Activated CD8-positive, alpha-beta memory T cell treated with anti-CD3 and anti-CD28 coated beads for 4 hours (primary cell): ENCODE measurements around the gene VPS52.
"Not testable (repeated sequence)": the region's sequence is repeated elsewhere in the genome, so short reads cannot be mapped to it uniquely, and the experiment has no call there.

ENCODE experiments used
- DNase-seq, 2 donors: peaks; one replicate each; pipeline ENCODE4 v3.0.0-alpha.2; 2020; ENCODE audit warnings: low read depth in 2 of 2

VPS52 gene

DNA sequence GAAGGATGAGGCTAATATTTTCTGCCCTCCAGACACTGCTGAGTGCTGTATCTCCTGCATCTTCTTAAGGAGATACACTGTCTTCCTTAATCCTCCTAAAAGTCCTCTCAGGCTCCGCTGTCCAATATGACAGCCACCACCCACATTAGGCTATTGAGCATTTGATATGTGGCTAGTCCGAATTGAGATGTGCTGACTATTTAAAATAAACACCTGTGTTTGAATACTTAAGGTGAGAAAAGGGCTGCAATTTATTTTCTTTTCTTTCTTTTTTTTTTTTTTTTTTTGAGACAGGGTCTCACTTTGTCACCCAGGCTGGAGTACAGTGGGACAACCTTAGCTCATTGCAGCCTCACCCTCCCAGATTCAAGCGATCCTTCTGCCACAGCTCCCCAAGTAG lies 30.2 kb upstream of the VPS52 start:
- DNase-seq = no peak

DNA sequence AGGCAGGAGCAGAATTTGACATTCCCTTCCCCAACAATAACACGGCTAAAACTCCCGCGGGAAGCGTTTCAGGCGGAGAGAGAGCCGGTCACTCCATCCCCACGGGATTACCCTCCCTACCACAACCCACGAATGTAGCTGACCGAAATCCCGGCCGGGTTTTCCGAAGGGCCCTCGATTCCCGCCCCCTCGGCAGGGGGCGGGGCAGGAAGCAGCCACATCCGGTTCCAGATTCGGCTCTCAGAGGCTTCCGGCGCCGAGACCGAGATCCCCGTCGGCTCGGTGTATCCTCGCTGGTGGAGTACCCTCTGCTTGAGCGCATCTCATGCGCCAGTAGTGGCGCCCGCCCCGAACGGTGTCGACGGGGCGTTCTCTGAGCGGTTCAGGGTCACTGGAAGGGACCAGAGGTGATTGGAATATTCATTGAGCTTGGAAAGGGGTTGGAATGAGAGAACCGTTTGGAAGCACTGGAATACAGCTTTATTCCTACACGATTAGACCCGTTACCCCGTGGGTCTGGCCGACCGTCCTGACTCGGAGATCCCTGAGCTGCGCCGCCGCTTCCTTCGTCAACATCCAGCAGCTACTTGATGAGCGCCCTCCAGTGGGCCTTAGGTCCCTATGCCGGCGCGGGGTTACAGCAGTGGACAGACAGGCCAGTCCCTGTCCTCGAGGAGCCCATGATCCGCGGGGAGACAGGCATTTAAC lies 27.7 kb upstream of the VPS52 start:
- peak; percentile 87 to 90 for DNase-seq

DNA sequence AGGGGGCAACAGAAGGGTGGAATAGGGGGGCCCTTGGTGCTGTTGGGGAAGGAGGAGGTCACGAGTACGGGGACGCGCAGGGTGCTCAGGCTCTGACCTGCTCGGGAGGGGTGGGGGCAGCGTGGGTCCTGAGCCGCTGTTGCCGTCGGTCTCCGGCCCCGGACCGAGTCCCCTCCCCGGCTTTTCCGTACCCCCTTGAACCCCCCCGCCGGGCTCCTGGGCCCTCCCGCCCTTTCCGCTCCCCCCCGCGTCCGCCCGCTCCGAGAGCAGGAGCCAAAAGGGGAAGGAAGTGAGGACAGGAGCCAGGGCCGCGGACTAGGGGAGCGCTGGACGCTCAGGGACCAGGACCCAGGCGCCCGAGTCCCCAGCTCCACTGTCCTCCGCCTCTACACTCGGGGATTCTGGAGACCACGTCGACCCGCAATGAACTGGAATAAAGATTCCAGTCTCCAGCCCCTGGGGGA lies 27.1 kb upstream of the VPS52 start, which contains the start of gene RGL2:
RGL2 (minus strand) TSS at position 170 of the 464 bp plus-strand sequence. CDS start 332 bp downstream, outside the sequence.
- peak in 1 of 2 donors; percentile 39 for DNase-seq

DNA sequence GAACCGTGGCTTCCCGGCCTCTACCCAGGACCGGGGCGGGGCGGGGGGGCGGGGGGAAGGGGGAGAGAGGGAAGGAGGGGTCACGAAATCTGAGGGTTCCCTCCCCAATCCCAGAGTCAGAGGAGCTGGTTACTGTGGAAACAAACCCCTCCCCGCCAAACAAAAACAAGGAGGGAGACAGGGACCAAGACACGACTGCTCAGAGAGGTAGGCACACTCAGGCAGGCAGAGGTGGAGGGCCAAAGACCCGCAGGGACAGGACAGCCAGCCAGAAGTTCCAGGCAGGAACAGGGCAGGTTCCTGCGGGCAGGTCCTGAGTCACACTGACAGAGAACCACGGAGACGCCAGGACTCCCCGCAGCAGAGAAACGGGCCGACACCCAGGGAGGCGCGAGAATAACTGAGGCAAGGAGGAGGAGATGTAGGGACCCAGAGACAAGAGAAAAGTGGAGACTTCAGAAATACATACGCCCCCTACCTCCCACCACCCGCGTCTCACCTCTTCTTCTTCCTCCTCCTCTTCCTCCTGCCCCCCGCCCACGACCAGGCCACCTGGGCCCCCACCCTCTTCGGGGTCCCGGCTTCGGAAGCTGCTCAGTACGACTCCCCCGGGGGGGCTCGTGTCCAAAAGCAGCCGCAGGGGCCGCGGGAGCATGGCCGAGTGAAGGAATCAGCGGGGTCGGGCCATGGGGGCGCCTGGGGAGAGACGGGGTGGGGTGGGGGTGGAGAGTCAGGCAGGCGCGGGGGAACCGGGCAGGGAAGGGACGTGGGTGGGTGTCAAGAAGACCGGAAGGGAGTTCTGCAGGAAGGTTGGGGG lies 26.5 kb upstream of the VPS52 start:
- DNase-seq = no peak

DNA sequence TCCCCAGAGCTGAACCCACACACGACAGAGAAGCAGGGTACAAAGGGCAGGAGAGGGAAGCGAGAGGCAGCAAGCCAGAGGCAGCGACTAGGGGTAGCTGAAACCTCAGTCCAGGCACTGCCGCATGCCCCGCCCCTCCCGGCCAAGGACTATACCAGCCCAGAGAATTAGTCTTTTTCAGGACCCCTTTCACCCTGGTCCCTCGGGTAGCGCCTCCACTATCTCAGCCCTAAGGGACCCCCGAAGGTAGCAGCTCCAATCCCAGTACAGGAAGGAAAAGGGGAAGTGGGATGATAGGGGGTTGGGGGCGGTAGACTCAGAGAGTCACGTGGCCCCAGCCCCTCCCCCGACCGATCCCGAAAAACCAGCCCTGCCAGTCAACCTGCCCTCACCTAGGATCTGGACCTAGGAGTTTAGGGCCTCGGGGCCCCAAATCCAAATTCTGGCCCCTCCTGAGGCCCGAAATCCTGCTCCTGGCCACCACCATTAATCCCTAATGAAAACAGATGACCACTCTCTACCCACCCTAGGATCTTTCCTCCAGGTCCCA lies 25.8 kb upstream of the VPS52 start:
- no peak for DNase-seq

DNA sequence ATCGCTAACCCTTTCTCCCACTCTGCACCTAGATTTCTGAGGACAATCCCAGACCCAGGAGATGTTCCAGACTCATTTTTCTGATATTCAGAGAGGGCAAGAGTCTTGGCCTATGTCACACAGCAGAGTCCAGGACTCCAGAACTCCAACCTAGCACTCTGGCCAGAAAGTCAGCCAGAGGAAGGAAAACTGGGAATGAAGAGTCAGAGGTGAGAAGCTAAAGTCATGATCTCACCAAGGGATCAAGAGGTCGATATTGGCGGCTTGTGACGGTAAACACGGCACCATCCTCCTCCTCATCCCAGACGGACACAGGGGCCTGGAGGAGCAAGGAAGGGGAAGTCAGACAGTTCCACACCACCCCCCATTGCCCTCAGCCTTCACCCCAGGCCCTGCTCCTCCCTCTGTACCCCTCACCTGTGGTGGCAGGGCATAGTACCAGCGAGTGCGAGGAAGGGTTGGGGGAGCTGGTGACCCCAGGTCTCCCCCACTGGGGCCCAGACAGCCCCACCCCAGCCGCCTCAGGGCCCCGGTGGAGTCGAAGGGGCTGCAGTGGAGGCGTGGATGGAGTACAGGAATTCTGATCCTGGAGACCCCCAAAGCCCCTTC lies 25.2 kb upstream of the VPS52 start:
- no peak for DNase-seq

DNA sequence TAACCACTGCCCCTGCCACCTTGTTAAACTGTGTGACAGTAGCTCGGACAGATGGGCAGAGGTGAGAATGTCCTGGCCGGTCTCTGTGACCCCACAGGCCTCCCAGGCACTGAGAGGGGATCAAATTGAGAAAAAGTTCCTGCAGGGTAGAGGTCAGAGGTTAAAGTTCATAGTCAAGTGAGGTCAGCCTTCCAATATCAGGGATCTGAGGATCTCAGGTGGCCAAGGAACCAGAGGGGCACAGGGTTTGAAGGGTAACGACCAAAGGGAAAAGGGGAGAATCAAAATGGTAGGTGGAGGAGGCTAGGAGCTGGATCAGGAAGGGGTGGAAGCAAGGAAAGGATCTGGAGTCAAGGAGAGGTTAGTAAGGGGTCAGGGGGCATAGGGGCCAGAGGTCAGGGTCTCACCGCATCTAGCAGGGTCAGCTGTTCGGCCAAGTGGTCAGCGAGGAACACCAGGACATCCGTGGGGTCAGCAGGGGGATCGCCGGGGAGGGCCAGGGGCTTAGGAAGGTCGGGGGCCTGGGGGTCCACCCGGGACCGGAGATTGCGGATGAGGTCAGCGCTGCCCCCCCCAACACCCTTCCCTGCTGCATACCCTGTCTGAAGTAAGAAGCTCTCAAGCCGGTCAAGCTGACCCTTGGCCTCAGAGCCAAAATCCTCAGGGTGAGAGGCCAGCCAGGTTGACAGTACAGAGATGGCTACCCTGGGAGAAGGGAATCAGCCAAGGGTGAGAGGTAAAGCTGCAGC lies 24.1 kb upstream of the VPS52 start:
- DNase-seq = no peak

DNA sequence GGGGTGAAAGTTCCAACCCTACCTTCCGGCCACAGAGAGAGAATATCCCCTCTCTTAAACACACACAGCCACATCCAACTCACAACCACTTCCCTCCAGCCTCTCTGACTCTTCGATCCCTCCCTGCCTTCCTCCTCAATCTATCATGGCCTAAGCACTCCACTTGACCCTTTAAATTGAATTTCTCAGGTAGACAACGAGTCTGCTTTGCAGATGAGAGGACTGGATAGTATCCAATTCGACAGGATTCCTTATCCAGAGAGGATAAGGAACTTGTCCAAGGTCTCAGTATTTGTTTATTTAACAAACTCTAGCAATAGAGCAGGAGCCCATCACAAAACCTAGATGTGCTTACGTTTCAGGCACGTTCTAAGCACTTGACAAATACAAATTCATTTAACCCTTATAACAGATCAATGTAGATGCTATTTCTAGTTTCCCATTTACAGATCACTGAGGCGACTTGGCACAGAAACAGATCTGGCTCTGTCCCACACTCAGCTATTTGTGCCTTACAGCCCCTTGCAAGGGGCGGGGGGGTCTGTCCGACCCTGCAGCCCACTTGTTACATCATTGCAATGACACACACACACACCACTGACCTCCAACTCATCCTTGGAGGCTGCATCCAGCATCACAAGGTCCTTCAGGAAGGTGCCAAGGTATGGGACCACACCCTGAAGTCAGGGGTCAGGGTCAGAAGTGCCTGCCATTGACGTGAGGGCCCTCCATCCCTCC lies 22.6 kb upstream of the VPS52 start:
- no peak for DNase-seq

DNA sequence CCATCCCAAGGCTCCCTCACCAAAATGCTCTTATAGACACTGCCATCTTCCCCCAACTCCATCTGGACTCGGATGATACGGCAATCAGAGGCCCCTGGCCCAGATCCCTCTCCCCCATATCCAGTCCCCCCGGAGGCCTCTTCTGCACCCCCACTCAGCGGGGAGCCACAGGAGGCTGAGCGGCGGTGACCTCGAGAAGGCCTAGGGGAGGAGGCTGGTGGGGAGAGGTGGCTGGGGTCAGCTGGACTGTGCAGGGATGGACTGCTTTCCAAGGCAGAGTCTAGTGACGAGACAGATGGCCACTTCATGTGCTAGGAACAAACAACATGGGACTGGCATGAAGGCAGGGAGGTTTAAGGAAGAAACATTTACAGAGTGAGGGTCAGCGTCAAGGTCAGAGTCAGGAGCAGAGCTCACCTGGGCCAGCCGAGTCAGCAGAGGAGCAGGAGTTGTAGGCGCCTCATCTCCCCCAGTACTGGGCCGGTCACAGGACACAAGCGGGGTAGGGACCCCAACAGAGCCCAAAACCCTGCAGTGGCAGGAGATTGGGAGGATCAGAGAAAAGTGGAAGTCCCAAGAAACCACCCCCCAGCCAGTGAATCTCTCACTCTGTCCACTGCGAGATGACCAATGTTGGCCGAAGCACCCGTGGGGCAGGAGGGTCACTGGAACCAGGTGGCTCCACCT lies 21.5 kb upstream of the VPS52 start:
- DNase-seq = no peak

DNA sequence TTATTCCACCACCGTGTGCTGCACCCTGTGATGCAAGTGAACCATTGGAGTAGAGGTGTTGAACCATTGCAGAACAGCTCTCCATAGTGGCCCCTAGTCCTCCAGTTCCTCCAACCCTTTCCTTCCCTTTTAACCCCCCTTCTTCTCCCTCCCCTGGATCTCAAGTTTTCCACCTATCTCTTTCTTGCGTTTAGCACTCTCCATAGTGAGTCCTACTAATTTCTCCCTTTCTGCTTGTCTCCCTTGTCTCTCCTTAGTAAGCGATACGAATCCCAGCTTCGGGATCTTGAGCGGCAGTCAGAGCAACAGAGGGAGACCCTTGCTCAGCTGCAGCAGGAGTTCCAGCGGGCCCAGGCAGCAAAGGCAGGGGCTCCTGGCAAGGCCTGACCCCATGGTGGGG lies 18.8 kb upstream of the VPS52 start:
- no peak for DNase-seq

DNA sequence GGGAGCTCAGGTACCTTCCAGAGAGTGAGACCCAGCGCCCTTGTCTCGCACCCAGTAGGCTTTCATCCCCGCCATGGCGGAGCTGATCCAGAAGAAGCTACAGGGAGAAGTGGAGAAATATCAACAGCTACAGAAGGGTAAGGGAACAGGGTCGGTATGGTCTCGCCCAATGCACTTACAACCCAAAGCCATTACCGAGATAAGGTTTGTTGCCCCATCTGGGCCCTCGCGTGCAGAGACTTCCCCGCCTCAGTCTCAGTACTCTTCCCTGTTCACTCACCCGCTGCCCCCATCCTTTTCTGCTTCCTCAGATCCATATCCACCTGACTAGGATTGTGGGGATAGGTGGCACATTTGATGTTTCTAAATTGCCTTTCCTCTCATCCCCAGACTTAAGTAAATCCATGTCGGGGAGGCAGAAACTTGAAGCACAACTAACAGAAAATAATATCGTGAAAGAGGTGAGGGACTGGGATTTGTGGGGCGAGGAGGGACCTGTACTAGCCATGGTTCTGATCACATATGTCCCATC lies 18.2 kb upstream of the VPS52 start:
- DNase-seq = no peak

DNA sequence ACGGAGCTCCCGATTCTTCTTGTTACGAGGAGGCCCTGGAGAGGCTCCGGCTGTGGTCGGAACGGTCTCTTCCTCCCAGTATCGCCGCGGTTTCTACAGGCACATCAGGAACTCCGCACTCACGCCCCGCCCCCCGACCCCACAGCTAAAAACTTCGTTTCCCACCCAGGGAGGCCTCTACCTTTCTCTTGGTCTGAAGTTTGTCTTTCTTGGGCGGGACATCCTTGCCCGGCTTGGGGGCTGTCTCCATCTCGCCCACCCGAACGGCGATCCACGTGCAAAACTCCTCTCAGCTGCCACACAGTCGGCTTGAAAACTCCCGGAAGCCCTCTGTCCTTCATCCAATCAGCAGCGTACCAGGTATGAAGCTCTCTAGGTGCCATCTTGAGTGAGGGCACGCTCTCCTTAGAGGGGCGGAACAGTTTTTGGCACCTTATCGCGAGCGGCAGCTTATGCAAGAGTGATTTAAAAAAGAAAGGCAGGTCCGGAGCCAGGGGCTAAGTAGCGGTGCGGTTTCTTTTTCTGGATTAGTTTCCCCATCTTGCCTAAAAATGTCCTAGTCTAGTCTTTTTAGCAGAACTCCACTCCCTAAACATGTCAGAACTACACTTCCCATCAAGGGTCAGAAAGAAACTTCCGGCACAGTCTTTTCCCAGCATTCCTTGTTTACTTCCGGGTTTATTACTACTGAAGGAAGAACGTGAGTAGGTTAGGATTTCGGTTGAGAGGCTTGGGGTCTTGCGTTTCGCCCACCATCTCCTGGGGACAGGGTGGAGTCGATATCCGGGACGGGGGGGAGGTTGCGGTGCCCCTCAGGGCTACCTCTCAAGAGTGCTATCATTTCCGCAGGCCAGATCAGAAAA lies 17.5 kb upstream of the VPS52 start, which contains the start of the genes PFDN6 and WDR46:
PFDN6 (plus strand) TSS at position 681 of the 863 bp plus-strand sequence. CDS start 256 bp downstream, outside the sequence.
WDR46 (minus strand) TSS at position 319 of the 863 bp plus-strand sequence; CDS start at position 250, 69 bp downstream.
- peak; percentile 61 to 75 for DNase-seq

DNA sequence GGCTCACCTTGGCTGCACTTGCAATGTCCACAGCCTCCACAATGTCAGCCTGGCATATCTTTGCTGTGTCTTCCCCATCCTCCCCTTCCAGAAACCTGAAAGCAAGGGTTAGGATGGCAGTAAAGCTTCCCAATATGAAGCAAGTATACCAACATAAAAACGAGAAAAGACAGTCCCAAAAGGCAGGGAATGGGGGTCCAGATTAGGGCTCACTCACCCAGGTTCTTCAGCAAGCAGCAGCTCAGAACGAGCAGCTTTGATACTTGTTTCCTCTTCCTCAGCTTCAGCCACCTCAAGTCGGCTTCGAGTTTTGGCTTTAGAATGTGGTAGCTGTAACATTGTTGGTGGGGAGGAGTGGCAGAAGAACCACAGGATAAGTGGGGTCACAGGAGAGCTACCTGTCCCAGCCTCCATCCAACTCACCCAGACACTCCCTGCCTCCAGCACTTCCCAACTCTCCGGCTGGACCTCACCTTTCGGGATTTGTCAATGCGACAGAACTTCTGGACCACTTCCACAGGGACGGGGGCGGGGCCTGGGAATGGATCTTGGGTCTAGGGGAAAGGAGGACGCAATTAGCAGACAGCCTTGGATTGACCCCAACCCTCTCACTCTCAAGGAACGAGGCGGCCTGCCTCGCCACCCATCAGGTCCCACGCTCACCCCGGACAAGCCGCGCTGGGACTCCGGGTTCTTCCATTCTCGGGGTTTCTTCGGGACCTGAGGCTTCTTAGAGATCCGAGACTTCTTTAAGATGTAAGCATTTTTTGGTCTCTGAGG lies 16.7 kb upstream of the VPS52 start:
- no peak for DNase-seq

DNA sequence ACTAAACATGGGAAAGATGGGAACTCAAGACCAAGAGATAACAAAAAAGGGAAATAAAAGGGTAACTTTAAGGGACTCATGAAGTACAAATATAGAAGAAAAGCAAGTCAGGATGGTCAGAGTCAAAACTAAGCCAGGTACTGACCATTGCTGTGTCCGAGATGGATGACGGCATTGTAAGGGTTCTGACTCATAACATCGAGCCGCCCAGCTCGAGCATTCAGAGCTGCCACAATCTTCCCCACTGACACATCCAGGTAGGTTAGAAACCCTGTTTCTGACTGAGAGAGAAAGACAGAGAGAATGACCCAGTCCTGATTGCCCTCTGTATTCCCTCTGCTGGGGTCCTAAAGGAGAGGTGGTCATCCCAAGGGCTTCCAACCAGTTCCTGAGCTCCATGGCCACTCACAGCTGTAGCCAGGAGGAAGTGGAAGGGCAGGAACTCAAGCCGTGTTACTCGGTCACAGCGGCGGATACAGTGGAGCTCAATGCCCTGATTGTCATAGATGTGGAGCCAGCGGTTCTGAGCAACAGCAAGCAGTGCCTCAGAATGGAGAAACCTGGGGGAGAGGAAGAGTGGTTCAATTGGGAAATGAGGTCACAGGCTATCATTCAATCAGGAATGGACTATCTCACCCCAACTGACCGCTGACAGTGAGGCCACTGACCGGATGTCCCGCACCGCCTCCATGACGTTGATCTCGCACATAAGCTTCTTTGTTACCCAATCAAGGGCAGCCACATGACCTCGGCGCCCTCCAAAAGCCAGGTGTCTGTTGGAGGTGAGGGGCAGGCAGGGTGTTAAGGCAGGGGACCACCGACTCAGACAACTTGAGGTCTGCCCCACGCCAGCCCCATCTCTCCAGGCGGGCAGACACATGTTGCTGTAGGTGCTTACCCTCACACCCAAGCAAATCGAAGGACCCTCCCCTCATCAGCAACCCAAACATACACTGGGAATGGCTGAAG lies 15.6 kb upstream of the VPS52 start:
- no peak for DNase-seq

DNA sequence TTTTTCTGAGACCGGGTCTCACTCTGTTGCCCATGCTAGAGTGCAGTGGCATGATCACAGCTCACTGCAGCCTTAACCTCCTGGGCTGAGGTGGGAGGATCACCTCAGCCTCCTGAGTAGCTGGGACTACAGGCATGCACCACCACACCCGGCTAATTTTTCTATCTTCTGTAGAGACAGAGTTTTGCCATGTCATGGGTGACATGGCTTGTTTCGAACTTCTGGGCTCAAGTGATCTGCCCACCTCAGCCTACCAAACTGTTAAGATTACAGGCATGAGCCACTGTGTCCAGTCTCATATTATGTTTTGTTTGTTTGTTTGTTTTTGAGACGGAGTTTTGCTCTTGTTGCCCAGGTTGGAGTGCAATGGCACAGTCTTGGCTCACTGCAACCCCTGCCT lies 13.5 kb upstream of the VPS52 start:
- not testable (repeated sequence) for DNase-seq

DNA sequence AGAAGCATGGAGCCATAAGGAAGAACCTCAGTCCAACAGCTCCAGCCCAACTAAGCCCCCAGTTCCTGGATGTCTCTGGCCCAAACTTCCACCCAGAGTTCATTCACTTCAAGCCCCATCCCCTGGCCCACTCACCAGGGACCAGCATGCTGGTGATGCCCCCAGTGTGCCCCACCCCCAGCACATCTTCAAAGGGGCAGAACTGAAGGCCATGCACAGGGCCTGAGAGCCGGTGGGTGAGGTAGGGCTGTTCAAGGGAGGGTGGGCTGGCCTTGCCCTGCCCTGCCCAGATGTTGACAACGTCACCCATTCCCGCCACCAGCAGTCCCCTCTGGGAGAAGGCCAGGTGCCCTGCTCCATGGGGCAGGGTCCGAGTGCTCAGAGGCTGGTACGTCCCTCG lies 8.9 kb upstream of the VPS52 start:
- no peak for DNase-seq
